Right lobe of liver (tissue), 6 donors: Measurements from ENCODE around the gene GGPS1. TPM values are rescaled to one million over a fixed set of nuclear protein-coding genes. Genes with fewer than 3 reads are reported as not detected.
"Not testable (repeated sequence)": the region's sequence is repeated elsewhere in the genome, so short reads cannot be mapped to it uniquely, and the experiment has no call there.

Source experiments
- ATAC-seq, 4 donors: fragments of 200-7000 bp; cut with Tn5 transposase; one replicate each; pipeline ENCODE4 v1.9.1; 2020; ENCODE audit warnings: mild to moderate bottlenecking in 4 of 4, moderate library complexity in 4 of 4
- DNase-seq, 3 donors: peaks; one replicate each; pipeline ENCODE4 v3.0.0-alpha.2; 2020
- H3K27ac ChIP-seq, 3 donors: fragments of 200-600 bp; one replicate each; pipeline ENCODE4 v1.8.0; 2022
- H3K27me3 ChIP-seq, 2 donors: fragments of 200-600 bp; one replicate each; pipeline ENCODE4 v1.8.0; 2022
- H3K36me3 ChIP-seq, 4 donors: fragments of 200-600 bp; sonication (generic) in 1 of 4; one replicate each; pipeline versions ENCODE4 v1.5.1 to v1.8.0; 2017 to 2022; ENCODE audit warnings: control low read depth in 1 of 4
- H3K4me1 ChIP-seq, 4 donors: fragments of 200-600 bp; sonication (generic) in 1 of 4; one replicate each; pipeline versions ENCODE4 v1.5.1 to v1.8.0; 2017 to 2022; ENCODE audit warnings: control low read depth in 1 of 4
- H3K4me3 ChIP-seq, 3 donors: fragments of 200-600 bp; one replicate each; pipeline ENCODE4 v1.8.0; 2022
- H3K9me3 ChIP-seq, 4 donors: fragments of 200-600 bp; sonication (generic) in 1 of 4; one replicate each; pipeline versions ENCODE4 v1.5.1 to v1.8.0; 2017 to 2022; ENCODE audit warnings: control low read depth in 1 of 4
- CTCF ChIP-seq, 4 donors: fragments of 200-600 bp in 3 of 4; fragments of 450-650 bp in 1 of 4; IDR thresholded peaks; one replicate each; pipeline versions ENCODE4 v1.5.1 to v1.8.0; 2016 to 2022; ENCODE audit warnings: antibody characterized with exemption in 4 of 4, mild to moderate bottlenecking in 2 of 4
- POLR2A ChIP-seq: fragments of 450-650 bp; IDR thresholded peaks from one replicate; pipeline ENCODE4 v1.6.1; 2017; ENCODE audit warnings: antibody characterized with exemption, mild to moderate bottlenecking
- WGBS: methylation state at CpG from one replicate; pipeline ENCODE4 v1.1.6; 2018; ENCODE audit warnings: low coverage, low lambda C conversion rate; ENCODE audit not compliant: insufficient coverage; ENCODE audit errors: missing lambda C conversion rate; 5-methylcytosine and 5-hydroxymethylcytosine counted together
- intact Hi-C, 2 donors: fragments of 100-400 bp; cut with DNase I; formaldehyde crosslinking; loops; one replicate each; pipeline versions ENCODE4 v1.11.2 to v1.14.1; 2022
- total RNA-seq, 6 experiments: library from RNA; depleted of rRNA in 2 of 6; stranded (reverse); fragments of >200 nt in 2 of 6; fragmentation: NEBNext Ultra II Directional in 3 of 6; extraction: Animal tissue kit (Norgen Biotek cat#: 25700) in 3 of 6; gene quantifications; one replicate each; pipeline versions ENCODE4 v1.1.0 to v1.2.4, GENCODE V29; 2016 to 2023
- donor health status: DM: no; HTN: yes; CAD: no.
- donor health status: DM: no; HTN: no; CAD: no.
- donor health status: DM: no; HTN: no; CAD: no.
- donor health status: DM: no; HTN: yes; CAD: no.
- donor health status: DM: no; HTN: yes; CAD: no.

Gene GGPS1
- total RNA-seq, 6 experiments from 2014 or later: 7.8 to 12.1 (median 10.6) TPM

- Histone ChIP-seq H3K9me3 (no peaks in the 10 kb centered on the region), H3K27ac (no peak overlapping the region), H3K4me1 (no peaks in the 10 kb centered on the region), H3K36me3 (no peaks in the 10 kb centered on the region), H3K4me3 (no peak overlapping the region), H3K27me3 (no peaks in the 10 kb centered on the region)
- no peak for DNase-seq
- ATAC-seq: no peak
- intact Hi-C loops: no loop called here
- WGBS: 91% methylated on average over 3 of the region's 3 CpGs
- TF ChIP-seq CTCF (IDR thresholded peaks at IDR 0.05) (no peak), POLR2A (no peak)
Measured at GRCh38 chr1:235351441-235351840, 23.1 kb downstream of the GGPS1 start.

DNA sequence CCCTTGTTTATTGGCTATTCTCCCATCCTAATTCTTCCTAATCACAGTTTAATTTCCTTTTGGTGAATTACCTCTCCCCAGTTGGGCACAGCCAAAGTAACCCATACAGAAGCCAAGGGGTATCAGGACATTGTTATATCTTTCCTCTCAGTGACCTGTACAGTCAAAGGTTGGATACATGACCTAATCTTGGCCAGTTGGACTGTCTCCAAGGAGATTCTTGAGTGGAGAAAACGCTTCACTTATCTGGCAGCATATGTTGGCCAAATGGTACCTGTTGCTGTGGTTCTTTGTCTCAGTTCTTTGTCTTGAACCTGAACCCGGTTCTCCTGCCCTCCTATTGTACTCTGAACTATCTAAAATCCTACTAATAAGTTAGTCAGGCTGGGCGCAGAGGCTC is 23.5 kb downstream of the GGPS1 start:
- TF ChIP-seq CTCF (IDR thresholded peaks at IDR 0.05) (no peak), POLR2A (no peak)
- WGBS: 24% methylated on average over 2 of the region's 3 CpGs
- Histone ChIP-seq H3K27ac (no peak overlapping the region), H3K27me3 (no peaks in the 10 kb centered on the region), H3K36me3 (no peaks in the 10 kb centered on the region), H3K9me3 (no peaks in the 10 kb centered on the region), H3K4me3 (no peak overlapping the region), H3K4me1 (no peaks in the 10 kb centered on the region)
- ATAC-seq (no peak), DNase-seq (no peak)
- intact Hi-C loops: no loop called here

DNA sequence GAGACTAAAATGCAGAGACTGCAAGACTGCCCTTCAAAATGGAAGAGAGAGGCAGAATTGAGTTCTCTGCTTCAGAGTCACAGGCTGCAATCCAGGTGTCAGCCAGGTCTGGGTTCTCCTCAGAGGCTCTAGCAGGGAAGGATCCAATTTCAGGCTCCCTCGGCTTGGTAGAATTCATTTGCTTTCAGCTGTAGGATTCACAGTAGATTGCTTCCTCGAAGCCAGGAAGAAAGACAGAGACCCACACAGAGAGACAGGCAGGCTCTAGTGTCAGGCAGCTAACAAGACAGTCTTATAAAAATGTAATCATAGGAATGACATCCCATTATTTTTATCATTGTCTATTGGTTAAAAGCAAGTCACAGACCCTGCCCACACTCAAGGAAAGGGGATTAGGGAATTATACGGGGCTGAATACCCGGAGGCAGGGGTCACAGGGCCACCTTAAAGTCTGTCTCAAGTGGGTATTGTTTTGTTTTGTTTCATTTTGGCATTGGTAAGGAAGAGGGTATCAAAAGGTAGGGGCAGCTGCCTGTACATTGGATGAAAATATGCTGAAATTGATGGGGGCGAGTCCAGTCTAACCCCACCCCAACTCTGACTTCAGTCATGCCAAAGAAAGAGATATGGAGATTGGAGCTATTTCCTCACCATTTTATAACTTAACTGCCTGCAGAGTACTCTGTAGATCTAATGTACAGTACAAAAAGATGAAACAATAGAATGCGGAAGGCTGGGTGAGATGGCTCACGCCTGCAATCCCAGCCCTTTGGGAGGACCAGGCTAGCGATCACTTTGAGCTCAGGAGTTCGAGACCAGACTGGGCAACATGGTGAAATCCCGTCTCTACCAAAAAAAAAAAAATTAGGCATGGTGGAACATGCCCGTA is 29.4 kb downstream of the GGPS1 start:
- H3K36me3 ChIP-seq: no peaks in the 10 kb centered on the region
- intact Hi-C loops: no loop called here
- 68% methylated on average over 8 of the region's 11 CpGs for WGBS
- DNase-seq (no peak), ATAC-seq (no peak)
- no peaks in the 10 kb centered on the region for H3K9me3 ChIP-seq
- H3K27ac ChIP-seq: no peak overlapping the region
- no peak overlapping the region for H3K4me3 ChIP-seq
- no peaks in the 10 kb centered on the region for H3K4me1 ChIP-seq
- TF ChIP-seq POLR2A (no peak), CTCF (IDR thresholded peaks at IDR 0.05) (no peak)
- no peaks in the 10 kb centered on the region for H3K27me3 ChIP-seq

DNA sequence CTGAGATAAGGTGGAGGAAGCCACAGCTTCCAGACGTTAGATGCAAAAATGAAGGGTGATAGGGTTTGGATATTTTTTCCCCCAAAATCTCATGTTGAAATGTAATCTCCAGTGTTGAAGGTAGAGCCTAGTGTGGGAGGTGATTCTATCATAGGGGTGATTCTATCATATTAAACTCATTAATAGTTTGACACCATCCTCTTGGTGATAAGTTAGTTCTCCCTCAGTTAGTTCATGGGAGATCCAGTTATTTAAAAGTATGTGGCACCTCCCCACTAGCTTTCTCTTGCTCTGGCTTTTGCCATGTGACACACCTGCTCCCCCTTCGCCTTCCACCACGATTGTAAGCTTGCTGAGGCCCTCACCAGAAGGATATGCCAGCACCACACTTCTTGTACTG is 30.5 kb downstream of the GGPS1 start:
- TF ChIP-seq POLR2A (no peak), CTCF (IDR thresholded peaks at IDR 0.05) (no peak)

DNA sequence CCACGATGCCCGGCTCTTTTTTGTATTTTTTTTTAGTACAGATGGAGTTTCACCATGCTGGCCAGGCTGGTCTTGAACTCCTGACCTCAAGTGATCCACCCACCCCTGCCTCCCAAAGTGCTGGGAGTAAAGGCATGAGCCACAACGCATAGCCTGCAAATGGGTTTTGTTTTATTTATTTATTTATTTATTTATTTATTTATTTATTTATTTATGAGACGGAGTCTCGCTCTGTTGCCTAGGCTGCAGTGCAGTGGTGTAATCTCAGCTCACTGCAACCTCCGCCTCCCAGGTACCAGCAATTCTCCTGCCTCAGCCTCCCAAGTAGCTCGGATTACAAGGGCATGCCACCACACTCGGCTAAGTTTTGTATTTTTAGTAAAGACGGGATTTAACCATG is 35.8 kb downstream of the GGPS1 start:
- H3K9me3 ChIP-seq, H3K27me3 ChIP-seq, H3K36me3 ChIP-seq, ATAC-seq, H3K4me1 ChIP-seq, H3K4me3 ChIP-seq, H3K27ac ChIP-seq, intact Hi-C loops, DNase-seq: not testable (repeated sequence)
- 95% methylated on average over 6 of the region's 9 CpGs for WGBS

More for the DNA sequence above, 30.5 kb downstream of the GGPS1 start:
- Histone ChIP-seq H3K4me3 (no peak overlapping the region), H3K27ac (no peak overlapping the region), H3K4me1 (no peaks in the 10 kb centered on the region), H3K27me3 (no peaks in the 10 kb centered on the region), H3K9me3 (no peaks in the 10 kb centered on the region), H3K36me3 (no peaks in the 10 kb centered on the region)
- no peak for ATAC-seq
- intact Hi-C loops: no loop called here
- WGBS: no CpG with 5 or more reads among the region's 3 CpGs
- DNase-seq: no peak
